CD14-positive monocyte (primary cell): ENCODE measurements around the gene CCDC178. TPM values are rescaled to one million over a fixed set of nuclear protein-coding genes. Genes with fewer than 3 reads are reported as not detected.

Source experiments
- DNase-seq, 3 donors: peaks; one replicate each; pipeline ENCODE4 v3.0.0-alpha.2; 2011 to 2022
- H2AFZ ChIP-seq: 2 replicates; pipeline ENCODE4 v1.6.0; 2012; ENCODE audit warnings: mild to moderate bottlenecking, low read depth, low read length, inconsistent platforms; ENCODE audit not compliant: insufficient read depth, poor library complexity, severe bottlenecking
- H3K27ac ChIP-seq, 2 donors: 1 replicate in 1 of 2; 2 replicates in 1 of 2; pipeline ENCODE4 v1.5.1; 2012 to 2013; ENCODE audit warnings: low read length in 2 of 2, control low read depth in 1 of 2, inconsistent platforms in 1 of 2, low read depth in 1 of 2, mild to moderate bottlenecking in 1 of 2
- H3K27me3 ChIP-seq, 2 donors: one replicate each; pipeline versions ENCODE4 v1.6.0 to v1.6.1; 2011 to 2013; ENCODE audit warnings: low read length in 2 of 2; ENCODE audit not compliant: control insufficient read depth in 2 of 2, insufficient read depth in 2 of 2
- H3K36me3 ChIP-seq, 2 donors: replicated peaks in 1 of 2; 1 replicate in 1 of 2; 2 replicates in 1 of 2; pipeline versions ENCODE4 v1.5.1 to v1.6.1; 2012 to 2013; ENCODE audit warnings: low read length in 2 of 2, control low read depth in 1 of 2, inconsistent platforms in 1 of 2, mild to moderate bottlenecking in 1 of 2; ENCODE audit not compliant: insufficient read depth in 2 of 2, control insufficient read depth in 1 of 2
- H3K4me1 ChIP-seq, 2 donors: 1 replicate in 1 of 2; 2 replicates in 1 of 2; pipeline versions ENCODE4 v1.5.1 to v1.6.1; 2012 to 2013; ENCODE audit warnings: low read length in 2 of 2, control low read depth in 1 of 2, inconsistent platforms in 1 of 2, mild to moderate bottlenecking in 1 of 2, moderate library complexity in 1 of 2; ENCODE audit not compliant: insufficient read depth in 2 of 2, control insufficient read depth in 1 of 2
- H3K4me2 ChIP-seq: replicated peaks from 2 replicates; pipeline ENCODE3; 2012; ENCODE audit warnings: low read length, moderate library complexity, mild to moderate bottlenecking; ENCODE audit not compliant: poor library complexity, severe bottlenecking; ENCODE audit errors: extremely low read depth
- H3K4me3 ChIP-seq, 3 experiments: fragments of 200-600 bp in 1 of 3; sonication (generic) in 1 of 3; replicated peaks in 1 of 3; 1 replicate in 2 of 3; 2 replicates in 1 of 3; pipeline ENCODE4 v1.5.1; 2011 to 2013; ENCODE audit warnings: low read length in 3 of 3, mild to moderate bottlenecking in 3 of 3, control low read depth in 2 of 3, low read depth in 2 of 3, inconsistent platforms in 1 of 3, moderate library complexity in 1 of 3
- H3K79me2 ChIP-seq: 2 replicates; pipeline ENCODE4 v1.6.0; 2012; ENCODE audit warnings: mild to moderate bottlenecking, control low read depth, inconsistent platforms, low read length, moderate library complexity; ENCODE audit not compliant: insufficient read depth
- H3K9ac ChIP-seq: 2 replicates; pipeline ENCODE4 v1.6.0; 2017; ENCODE audit warnings: low read length, mild to moderate bottlenecking; ENCODE audit not compliant: insufficient read depth, poor library complexity, severe bottlenecking
- H3K9me3 ChIP-seq, 2 donors: replicated peaks in 1 of 2; 1 replicate in 1 of 2; 2 replicates in 1 of 2; pipeline versions ENCODE4 v1.5.1 to v1.6.1; 2012 to 2013; ENCODE audit warnings: low read length in 2 of 2, control low read depth in 1 of 2; ENCODE audit not compliant: control insufficient read depth in 1 of 2, insufficient read depth in 1 of 2
- H4K20me1 ChIP-seq: 2 replicates; pipeline ENCODE4 v1.6.0; 2012; ENCODE audit warnings: mild to moderate bottlenecking, low read length, control low read depth, moderate library complexity; ENCODE audit not compliant: insufficient read depth
- H3K27ac Mint-ChIP-seq, 7 donors: one replicate each; pipeline ENCODE4 v1.8.0; 2020; ENCODE audit warnings: mild to moderate bottlenecking in 7 of 7, mixed read lengths in 7 of 7, moderate library complexity in 6 of 7, inconsistent platforms in 2 of 7
- H3K27me3 Mint-ChIP-seq, 3 donors: one replicate each; pipeline ENCODE4 v1.8.0; 2021 to 2022; ENCODE audit warnings: low read depth in 3 of 3, mild to moderate bottlenecking in 3 of 3, mixed read lengths in 3 of 3, moderate library complexity in 3 of 3, inconsistent platforms in 1 of 3
- H3K36me3 Mint-ChIP-seq, 2 donors: one replicate each; pipeline ENCODE4 v1.8.0; 2020; ENCODE audit warnings: mixed read lengths in 2 of 2, inconsistent platforms in 1 of 2, mild to moderate bottlenecking in 1 of 2
- H3K4me1 Mint-ChIP-seq: one replicate; pipeline ENCODE4 v1.8.0; 2020; ENCODE audit warnings: mild to moderate bottlenecking, mixed read lengths
- H3K4me3 Mint-ChIP-seq, 2 donors: one replicate each; pipeline ENCODE4 v1.8.0; 2020; ENCODE audit warnings: mild to moderate bottlenecking in 2 of 2, mixed read lengths in 2 of 2, moderate library complexity in 1 of 2
- H3K9me3 Mint-ChIP-seq, 7 donors: one replicate each; pipeline ENCODE4 v1.8.0; 2020 to 2022; ENCODE audit warnings: mixed read lengths in 7 of 7, mild to moderate bottlenecking in 6 of 7, moderate library complexity in 6 of 7, inconsistent platforms in 2 of 7
- CTCF ChIP-seq: fragments of 200-600 bp; IDR thresholded peaks from one replicate; pipeline ENCODE4 v1.8.0; 2022; ENCODE audit warnings: antibody characterized with exemption, mild to moderate bottlenecking
- WGBS: methylation state at CpG from one replicate; pipeline ENCODE4 v1.1.5; 2013; ENCODE audit warnings: missing lambda C conversion rate; ENCODE audit not compliant: insufficient coverage; 5-methylcytosine and 5-hydroxymethylcytosine counted together
- intact Hi-C, 2 donors: fragments of 100-400 bp; cut with micrococcal nuclease; formaldehyde crosslinking; loops; one replicate each; pipeline versions ENCODE4 v1.15.0 to v1.15.1; 2023
- polyA plus RNA-seq, 3 donors: library from polyadenylated mRNA; depleted of rRNA in 1 of 3; unstranded in 2 of 3; stranded (reverse) in 1 of 3; fragments of 300-500 nt in 2 of 3; fragments of >200 nt in 1 of 3; fragmentation: Illumina TruSeq in 2 of 3; gene quantifications; 1 replicate in 2 of 3; 2 replicates in 1 of 3; pipeline ENCODE4 v1.2.3, GENCODE V29; 2012 to 2021

CCDC178 gene
- polyA plus RNA-seq, 3 donors, result not detected

DNA sequence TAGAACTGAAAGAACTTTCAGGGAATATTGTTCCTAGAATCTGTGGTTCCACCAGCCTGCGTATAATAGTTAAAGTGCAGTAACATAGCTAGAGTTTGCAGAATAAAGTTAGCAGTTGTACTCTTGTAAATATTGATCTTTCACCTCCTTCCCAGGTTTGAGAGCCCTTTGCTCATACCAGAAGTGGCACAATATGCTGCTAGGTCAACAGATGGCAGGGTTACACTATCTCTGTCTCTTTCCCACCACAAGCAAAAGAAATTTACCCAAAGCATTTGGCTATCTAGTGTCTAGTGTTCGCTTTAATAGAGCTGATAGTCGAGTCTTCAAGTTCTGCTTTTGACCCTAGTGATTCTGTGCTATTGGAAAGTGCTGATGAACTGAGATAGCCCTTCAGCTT, 548.7 kb downstream of the CCDC178 start:
- no peaks in the 10 kb centered on the region for H3K4me1 ChIP-seq
- H3K4me1 Mint-ChIP-seq, result no peaks in the 10 kb centered on the region
- H2AFZ ChIP-seq, result no peak overlapping the region
- no peaks in the 10 kb centered on the region for H3K79me2 ChIP-seq
- H3K9me3 Mint-ChIP-seq, result peaks cover 0 to 6% (median 0%) of the 10 kb centered on the region in 7 donors
- H3K27ac ChIP-seq, result no peak overlapping the region
- peaks cover 0 to 5% (median 2%) of the 10 kb centered on the region in 3 donors for H3K27me3 Mint-ChIP-seq
- no peak for DNase-seq
- H3K36me3 Mint-ChIP-seq, result no peaks in the 10 kb centered on the region
- intact Hi-C loops, result no loop called here
- no peaks in the 10 kb centered on the region for H3K9me3 ChIP-seq
- H3K4me3 Mint-ChIP-seq, result no peak overlapping the region
- no peak overlapping the region for H3K9ac ChIP-seq
- H4K20me1 ChIP-seq, result no peaks in the 10 kb centered on the region
- H3K4me3 ChIP-seq, result no peak overlapping the region
- TF ChIP-seq CTCF, result no peak
- no peaks in the 10 kb centered on the region for H3K36me3 ChIP-seq
- no peak overlapping the region for H3K4me2 ChIP-seq
- no CpG with 5 or more reads among the region's 3 CpGs for WGBS
- H3K27me3 ChIP-seq, result no peaks in the 10 kb centered on the region
- no peak overlapping the region for H3K27ac Mint-ChIP-seq

DNA sequence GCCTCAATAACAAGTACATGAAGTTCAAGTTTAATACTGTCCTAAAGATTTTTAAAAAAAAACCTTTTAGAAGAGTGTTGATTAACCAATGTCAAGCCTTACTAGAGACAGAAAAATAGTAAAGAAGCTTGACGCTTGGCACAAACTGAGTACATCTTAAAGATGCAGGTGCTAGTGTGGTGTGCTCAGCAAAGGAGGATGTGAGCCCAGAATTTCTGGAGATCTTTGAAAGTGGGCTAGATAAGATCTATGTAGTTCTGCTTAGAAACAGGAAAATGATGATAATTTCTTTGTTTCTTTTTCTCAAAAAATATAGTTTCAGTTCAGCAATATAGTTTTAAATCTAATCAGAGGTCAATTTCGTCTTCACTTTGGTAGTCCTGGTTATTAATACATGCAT, 549.4 kb downstream of the CCDC178 start:
- Mint-ChIP-seq H3K4me3 (no peak overlapping the region), H3K27ac (no peak overlapping the region), H3K36me3 (no peaks in the 10 kb centered on the region), H3K27me3 (peaks cover 0 to 5% (median 2%) of the 10 kb centered on the region in 3 donors), H3K9me3 (peaks cover 0 to 8% (median 0%) of the 10 kb centered on the region in 7 donors), H3K4me1 (no peaks in the 10 kb centered on the region)
- WGBS, result 67% methylated on average over 1 of the region's 2 CpGs
- Histone ChIP-seq H3K4me3 (no peak overlapping the region), H3K36me3 (no peaks in the 10 kb centered on the region), H2AFZ (no peak overlapping the region), H4K20me1 (no peaks in the 10 kb centered on the region), H3K79me2 (no peaks in the 10 kb centered on the region), H3K4me2 (no peak overlapping the region), H3K4me1 (no peaks in the 10 kb centered on the region), H3K27me3 (no peaks in the 10 kb centered on the region), H3K9me3 (no peaks in the 10 kb centered on the region), H3K9ac (no peak overlapping the region), H3K27ac (no peak overlapping the region)
- no peak for DNase-seq
- TF ChIP-seq CTCF, result no peak
- intact Hi-C loops, result no loop called here
